GM12878 (cell line): ENCODE data around the gene MRRF. TPM values are rescaled to one million over a fixed set of nuclear protein-coding genes. Genes with fewer than 3 reads are reported as not detected.

Experiments used
- ATF7 ChIP-seq: fragments of 450-650 bp; IDR thresholded peaks from 2 replicates; pipeline ENCODE4 v1.6.1; 2016; ENCODE audit warnings: low read depth, mild to moderate bottlenecking
- IRF5 ChIP-seq: fragments of 450-650 bp; IDR thresholded peaks from 2 replicates; pipeline ENCODE4 v1.6.1; 2017; ENCODE audit warnings: borderline replicate concordance
- JUND ChIP-seq: IDR thresholded peaks from 2 replicates; pipeline ENCODE4 v1.6.1; 2012; ENCODE audit warnings: low read depth, mild to moderate bottlenecking, low read length, improper control_type of control experiment, moderate library complexity
- PRDM15 ChIP-seq: fragments of 450-650 bp; formaldehyde crosslinking; IDR thresholded peaks from 2 replicates; pipeline ENCODE4 v1.4.0; 2020; ENCODE audit warnings: mild to moderate bottlenecking, moderate library complexity
- SIN3A ChIP-seq: IDR thresholded peaks from 2 replicates; pipeline ENCODE4 v1.6.1; 2012; ENCODE audit warnings: low read depth, low read length, improper control_type of control experiment
- SPI1 ChIP-seq: IDR thresholded peaks from 2 replicates; pipeline ENCODE4 v1.6.1; 2011; ENCODE audit warnings: low read depth, mild to moderate bottlenecking, low read length, moderate library complexity, borderline replicate concordance; ENCODE audit not compliant: insufficient read depth
- ZNF592 ChIP-seq: fragments of 450-650 bp; IDR thresholded peaks from 2 replicates; pipeline ENCODE4 v1.6.1; 2017; ENCODE audit warnings: mild to moderate bottlenecking, moderate library complexity
- polyA plus RNA-seq, 11 experiments: library from polyadenylated mRNA; depleted of rRNA in 4 of 11; unstranded in 6 of 11; stranded (reverse) in 5 of 11; fragments of >200 nt; fragmentation: Nextera tagmentation in 4 of 11; fragmentation: Illumina TruSeq in 1 of 11; extraction: Ambion mirVana in 4 of 11; extraction: Trizol in 1 of 11; gene quantifications; 1 replicate in 1 of 11; 2 replicates in 10 of 11; pipeline versions ENCODE4 v1.2.1 to v1.2.3, GENCODE V29; 2011 to 2016; ENCODE audit warnings: inconsistent platforms in 2 of 11, missing spikeins in 2 of 11, low read depth in 1 of 11
- total RNA-seq, 4 experiments: library from RNA; depleted of rRNA in 3 of 4; stranded (reverse); fragments of >200 nt in 3 of 4; fragmentation: Illumina TruSeq in 1 of 4; extraction: Trizol in 1 of 4; gene quantifications; 2 replicates each; pipeline versions ENCODE4 v1.2.1 to v1.2.3, GENCODE V29; 2013 to 2021

MRRF gene
- total and polyA plus RNA-seq, 10 of the 15 experiments (the other 5 are each of a cell fraction or from before 2014, with no cell fraction given): 64.8 to 112 (median 76.4) TPM

- no peak for TF ChIP-seq ZNF592
- TF ChIP-seq ATF7: no peak
- no peak for TF ChIP-seq SIN3A
- no peak for TF ChIP-seq IRF5
- TF ChIP-seq SPI1: no peak
- TF ChIP-seq JUND: no peak
- TF ChIP-seq PRDM15 (CRISPR knock-in tag): no peak
These were observed 60.4 kb downstream of the MRRF start (continued) for GRCh38 chr9:122325124-122325523.
